RCC 7860 (cell line): ENCODE measurements around the gene GALK1.

Experiments used
- DNase-seq: peaks from one replicate; pipeline ENCODE4 v3.0.0-alpha.2; 2015; ENCODE audit warnings: low spot score
- FAIRE-seq: peaks from 2 replicates; lab custom pipeline; 2012; peaks lifted over from hg19 to GRCh38; lab: Jason Lieb, UNC

GALK1 gene

DNA sequence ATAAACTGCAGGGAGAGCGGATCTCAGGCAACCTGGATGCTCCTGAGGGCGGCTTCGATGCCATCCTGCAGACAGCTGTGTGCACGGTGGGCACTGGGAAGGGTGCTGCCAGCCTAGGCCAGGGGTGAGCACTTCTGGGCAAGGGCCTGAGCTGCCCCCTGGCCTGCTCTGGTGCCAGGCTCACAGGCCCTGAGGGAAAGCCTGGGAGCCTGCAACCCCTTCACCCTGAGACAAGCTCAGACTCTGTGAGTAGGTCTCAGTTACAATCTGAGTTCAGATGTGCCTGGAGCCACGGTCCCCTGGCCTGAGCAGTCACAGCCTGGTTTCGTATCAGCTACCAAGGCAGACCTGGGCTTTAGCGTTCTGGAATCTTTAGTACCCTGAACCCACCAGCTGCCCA lies 35.6 kb downstream of the GALK1 start:
- DNase-seq, result no peak
- FAIRE-seq, result no peak

DNA sequence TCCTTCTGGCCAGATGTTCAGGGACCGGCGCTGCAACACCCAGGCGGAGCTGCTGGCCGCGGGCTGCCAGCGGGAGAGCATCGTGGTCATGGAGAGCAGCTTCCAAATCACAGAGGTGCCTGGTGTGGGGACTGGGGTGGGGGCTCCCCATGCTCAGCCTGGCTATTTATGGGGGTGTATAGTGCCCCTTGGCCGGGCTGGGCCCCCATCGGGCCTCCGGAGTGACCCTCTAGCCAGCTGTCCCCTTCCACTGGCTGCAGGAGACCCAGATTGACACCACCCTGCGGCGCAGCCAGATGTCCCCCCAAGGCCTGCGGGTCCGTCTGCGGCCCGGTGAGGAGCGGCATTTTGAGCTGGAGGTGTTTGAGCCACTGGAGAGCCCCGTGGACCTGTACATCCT lies 37.6 kb downstream of the GALK1 start:
- FAIRE-seq, result no peak

DNA sequence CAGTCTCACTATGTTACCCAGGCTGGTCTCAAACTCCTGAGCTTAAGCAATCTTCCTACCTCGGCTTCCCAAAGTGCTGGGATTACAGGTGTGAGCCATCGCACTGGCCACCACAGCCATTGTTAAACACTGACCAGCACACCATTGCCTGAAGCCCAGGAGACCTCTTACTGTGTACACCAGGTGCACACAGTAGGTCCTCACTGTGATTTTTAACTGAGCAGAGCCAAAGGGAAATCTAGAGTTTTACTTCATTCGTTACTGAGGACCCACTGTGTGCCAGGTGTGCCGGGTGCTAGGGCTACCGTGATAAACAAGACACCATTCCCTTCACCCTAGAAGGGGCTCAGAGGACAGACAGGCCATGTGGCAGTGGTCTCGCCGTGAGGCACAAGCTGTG lies 39.5 kb downstream of the GALK1 start:
- DNase-seq, result no peak
- no peak for FAIRE-seq

More for the DNA sequence above, 37.6 kb downstream of the GALK1 start:
- no peak for DNase-seq

DNA sequence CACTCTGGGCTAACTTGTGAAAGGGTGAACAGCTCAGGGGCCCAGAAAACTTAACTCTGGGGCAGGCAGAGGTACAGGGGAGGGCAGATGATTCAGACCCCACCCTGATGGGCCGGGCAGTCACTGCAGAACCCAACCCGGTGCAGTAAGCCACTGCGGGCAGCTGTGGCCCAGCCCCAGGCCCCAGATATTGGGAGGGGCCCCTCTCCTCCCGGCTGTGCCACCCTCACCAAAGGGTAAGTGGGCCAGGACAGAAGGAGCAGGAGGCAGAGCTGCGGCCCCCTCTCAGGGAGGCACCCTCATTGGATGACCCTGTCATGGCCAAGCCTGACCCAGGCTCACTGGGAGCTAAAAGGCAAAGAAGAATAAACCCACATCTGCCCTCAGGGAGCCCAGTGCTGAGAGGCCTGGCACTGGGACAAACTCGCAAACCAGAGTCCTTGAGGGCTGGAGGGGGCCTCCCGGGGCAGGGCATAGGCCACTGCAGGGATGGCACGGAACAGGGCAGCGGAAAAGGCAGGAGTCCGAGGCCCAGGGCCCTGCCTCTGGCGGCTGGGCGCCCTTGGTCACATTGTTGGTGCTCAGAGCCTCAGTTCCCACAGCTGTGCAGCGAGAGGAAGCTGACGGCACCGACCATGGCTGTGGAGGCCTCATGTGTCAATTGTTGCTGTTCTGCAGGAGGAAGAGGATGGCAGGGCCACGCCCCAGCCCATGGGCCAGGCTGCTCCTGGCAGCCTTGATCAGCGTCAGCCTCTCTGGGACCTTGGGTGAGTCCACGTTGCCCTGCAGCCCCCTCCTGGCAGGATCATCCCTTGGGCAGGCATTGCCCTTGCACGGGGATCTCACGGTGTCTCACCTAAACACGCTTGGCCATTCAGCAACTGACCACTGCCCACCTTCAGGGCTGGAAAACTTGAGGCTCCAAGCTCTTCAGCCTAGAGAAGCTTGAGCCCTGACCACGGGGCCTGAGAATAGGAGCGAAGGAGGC lies 40.7 kb downstream of the GALK1 start:
- no peak for FAIRE-seq
- no peak for DNase-seq

DNA sequence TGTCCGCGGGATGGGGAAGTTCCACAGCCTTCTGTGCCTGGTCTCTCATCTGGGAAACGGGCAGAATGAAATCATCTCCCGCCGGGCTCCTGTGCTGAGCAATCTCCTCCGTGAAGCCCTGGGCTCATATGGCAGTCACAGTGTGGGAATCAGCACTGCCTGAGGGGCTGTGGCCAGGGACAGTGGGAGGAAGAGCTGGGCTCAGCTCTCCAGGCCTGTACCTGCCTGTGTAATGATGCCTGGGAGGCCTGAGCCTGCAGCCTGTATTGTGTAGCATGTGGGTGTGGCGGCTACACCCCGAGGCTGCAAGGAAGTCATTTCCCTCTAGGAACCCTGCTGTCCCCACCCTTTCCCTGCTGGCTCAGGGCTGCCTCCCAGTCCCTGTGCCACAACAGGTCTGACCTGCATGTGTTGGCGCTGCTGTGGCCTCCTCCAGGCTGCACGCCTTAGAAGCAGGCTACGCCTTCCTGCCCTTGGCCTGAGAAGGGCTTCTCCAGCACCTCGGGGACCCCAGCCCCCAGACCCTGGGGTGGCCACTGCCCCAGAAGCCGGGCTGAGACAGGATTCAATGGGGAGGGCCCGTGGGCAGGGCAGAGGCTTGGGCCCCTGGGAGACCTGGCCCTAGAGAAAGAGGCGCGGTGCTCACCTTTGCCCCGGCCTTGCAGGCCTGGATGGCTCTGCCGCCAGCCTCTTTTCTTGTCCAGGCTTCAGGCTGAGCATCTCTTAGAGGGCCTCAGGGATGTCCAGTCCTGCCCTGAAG lies 41.6 kb downstream of the GALK1 start:
- DNase-seq, result no peak
- no peak for FAIRE-seq

DNA sequence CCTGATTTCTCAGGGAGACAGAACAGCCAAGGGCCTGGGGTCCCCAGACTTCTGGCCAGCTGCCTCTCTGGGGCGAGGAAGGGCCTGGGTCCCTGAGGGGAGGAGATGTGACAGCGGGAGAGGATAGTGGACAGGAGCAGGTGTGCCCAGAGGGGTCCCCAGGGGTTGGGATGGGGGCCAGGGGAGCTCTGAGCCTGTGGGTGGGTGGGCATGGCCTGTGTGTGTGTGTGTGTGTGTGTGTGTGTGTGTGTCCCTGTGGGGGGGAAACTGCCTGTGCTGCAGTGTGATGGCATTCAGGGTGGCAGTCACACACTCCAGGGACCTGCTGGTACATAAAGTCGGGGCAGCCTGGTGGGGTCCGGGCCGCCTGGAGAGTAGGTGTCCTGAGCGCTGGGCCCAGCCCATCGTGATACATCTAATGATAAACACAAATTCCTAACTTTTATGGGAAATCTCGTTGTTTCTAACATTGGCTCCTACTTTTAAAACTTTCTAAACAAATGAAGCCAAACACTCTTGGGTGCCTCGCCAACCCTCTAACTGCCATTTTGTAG lies 42.4 kb downstream of the GALK1 start:
- DNase-seq (no peak), FAIRE-seq (no peak)

DNA sequence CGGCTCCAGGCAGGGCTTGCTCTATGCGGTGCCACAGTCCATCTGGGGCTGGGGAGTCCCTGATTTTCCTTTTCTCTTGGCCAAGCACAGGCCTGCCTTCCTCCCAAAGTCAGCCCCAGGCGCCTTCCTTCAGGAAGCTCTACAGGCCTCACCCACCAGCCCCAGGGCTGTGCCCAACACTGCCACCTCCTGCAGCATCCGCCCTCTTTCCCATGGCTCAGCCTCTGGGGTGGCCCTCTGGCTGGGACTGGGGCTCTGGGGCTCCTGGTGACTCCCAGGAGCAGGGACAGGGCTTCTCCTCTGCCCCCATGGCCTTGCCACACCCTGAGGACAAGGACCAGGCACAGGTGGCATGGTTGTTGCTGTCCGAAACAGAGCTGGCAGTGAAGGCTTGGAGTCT lies 42.9 kb downstream of the GALK1 start:
- FAIRE-seq, result no peak
- DNase-seq, result no peak

DNA sequence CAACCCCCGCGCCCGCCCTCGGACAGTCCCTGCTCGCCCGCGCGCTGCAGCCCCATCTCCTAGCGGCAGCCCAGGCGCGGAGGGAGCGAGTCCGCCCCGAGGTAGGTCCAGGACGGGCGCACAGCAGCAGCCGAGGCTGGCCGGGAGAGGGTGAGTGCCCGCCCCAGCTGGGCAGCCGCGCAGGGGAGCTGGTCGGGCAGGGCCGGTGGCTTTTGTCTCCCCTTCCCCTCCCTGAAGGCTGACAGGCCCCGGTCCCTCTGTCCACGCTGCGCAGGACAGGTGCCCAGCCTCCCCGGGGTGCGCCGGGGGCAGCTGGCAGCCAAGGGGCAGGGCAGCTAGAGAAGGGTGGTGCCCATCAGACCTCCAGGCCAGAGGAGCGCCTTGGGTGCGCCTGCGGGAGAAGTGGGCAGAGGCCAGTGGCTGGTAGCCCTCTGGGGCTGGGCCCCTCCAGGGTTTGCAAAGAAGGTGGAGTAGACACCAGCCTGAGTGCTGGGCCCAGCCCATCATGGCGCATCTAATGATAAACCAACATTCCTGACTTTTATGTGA lies 43.5 kb downstream of the GALK1 start:
- no peak for DNase-seq
- FAIRE-seq, result no peak

DNA sequence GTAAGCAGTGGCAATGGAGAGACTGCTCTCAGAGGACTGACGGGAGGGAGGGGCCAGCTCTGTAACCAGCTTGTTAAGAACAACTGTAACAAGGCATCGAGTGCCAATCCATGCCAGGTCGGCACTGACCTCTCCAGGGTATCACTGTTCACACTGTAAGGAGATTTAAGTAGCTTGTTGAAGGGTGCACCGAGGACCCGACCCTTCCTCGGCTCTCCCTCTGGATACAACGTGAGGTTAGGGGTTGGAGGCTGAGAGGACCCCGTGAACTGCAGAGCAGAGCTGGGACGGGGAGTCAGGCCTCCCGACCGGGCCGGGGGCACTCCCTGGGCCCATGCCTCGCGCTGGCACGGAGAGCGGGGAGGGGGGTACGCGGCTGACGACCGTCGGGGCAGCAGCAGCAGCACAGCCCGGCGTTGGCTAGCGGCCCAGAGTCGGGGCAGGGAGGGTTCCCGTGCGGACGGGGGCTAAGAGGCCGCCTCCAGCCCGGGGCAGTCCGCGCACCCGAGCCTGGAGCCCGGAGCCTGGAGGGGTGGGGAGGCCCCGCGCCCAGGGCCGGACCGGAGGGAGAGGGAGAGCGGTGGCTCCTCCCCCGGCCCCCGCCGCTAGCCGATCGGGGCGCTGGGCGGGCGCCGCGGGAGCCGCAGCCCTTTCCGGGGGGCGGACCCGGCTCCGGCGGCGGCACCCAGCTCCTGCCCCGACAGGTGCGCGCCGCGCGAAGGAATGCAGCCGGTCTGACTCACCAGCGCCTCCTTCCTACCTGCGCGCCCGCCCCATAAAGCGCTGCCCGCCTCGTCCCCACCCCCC lies 44.1 kb downstream of the GALK1 start, which contains the start of gene ITGB4:
Gene ITGB4, plus strand, starts transcription at position 804 of the 807 bp plus-strand sequence. CDS start 3,245 bp downstream, outside the sequence.
- no peak for DNase-seq
- FAIRE-seq, result no peak

DNA sequence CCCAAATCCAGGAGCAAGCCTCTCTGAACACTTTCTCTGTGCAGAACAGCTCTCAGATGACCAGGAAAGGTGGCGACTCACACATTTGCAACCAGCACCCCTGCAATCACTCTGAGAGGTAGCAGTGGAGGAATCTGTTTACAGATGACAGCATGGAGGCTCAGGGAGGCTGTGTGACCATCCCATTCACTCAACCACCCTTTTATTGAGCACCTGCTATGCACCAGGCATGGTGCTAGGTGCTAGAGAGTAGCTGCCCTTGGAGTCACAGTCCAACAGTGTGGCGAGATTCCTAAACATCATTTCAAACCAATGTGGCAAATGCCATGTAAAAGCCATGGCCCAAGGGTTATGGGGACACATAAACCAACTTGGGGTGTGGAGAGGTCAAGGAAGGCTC lies 45.3 kb downstream of the GALK1 start:
- DNase-seq, result no peak
- FAIRE-seq, result no peak

DNA sequence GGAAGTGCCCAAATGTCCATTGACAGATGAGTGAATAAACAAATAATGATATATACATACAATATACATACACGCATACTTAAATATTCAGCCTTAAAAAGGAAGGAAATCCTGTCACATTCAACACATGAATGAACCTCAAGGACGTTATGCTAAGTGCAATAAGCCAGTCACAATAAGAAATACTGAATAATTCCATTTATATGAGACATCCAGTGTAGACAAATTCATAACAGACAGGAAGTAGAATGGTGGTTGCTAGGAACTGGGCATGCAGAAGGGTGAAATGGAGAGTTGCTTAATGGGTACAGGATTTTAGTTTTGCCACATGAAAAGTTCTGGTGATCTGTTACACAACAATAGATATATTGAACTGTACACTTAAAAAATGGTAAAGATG lies 52.5 kb downstream of the GALK1 start:
- DNase-seq (no peak), FAIRE-seq (no peak)
